ENCODE data around the gene ZSCAN12. TPM values are rescaled to one million over a fixed set of nuclear protein-coding genes. Genes with fewer than 3 reads are reported as not detected.
"Not testable (repeated sequence)": the region's sequence is repeated elsewhere in the genome, so short reads cannot be mapped to it uniquely, and the experiment has no call there.

The ZSCAN12 gene
- 17.0 TPM for polyA plus RNA-seq (ENCODE audit: insufficient read length)
- long read RNA-seq, donor 1, full-length matches to known transcripts, result 1 of 1 reads
- long read RNA-seq, donor 1, partial matches to known transcripts, result 0 of 1 reads
- long read RNA-seq, donor 1, other reads (novel, unspliced or antisense), result 0 of 1 reads
- long read RNA-seq, donor 2, full-length matches to known transcripts, result 2 of 8 reads
- long read RNA-seq, donor 2, partial matches to known transcripts, result 6 of 8 reads
- long read RNA-seq, donor 2, other reads (novel, unspliced or antisense), result 0 of 8 reads
- long read RNA-seq, donor 3, result 0 reads
- long read RNA-seq, donor 4, result 0 reads
- long read RNA-seq, donor 5, partial matches to known transcripts, result 0 of 1 reads
- long read RNA-seq, donor 5, other reads (novel, unspliced or antisense), result 0 of 1 reads
- long read RNA-seq, donor 6, partial matches to known transcripts, result 0 of 1 reads
- long read RNA-seq, donor 6, other reads (novel, unspliced or antisense), result 0 of 1 reads
- long read RNA-seq, donor 7, partial matches to known transcripts, result 0 of 2 reads
- long read RNA-seq, donor 7, other reads (novel, unspliced or antisense), result 0 of 2 reads
- long read RNA-seq, donor 8, partial matches to known transcripts, result 0 of 1 reads
- long read RNA-seq, donor 8, other reads (novel, unspliced or antisense), result 0 of 1 reads

DNA sequence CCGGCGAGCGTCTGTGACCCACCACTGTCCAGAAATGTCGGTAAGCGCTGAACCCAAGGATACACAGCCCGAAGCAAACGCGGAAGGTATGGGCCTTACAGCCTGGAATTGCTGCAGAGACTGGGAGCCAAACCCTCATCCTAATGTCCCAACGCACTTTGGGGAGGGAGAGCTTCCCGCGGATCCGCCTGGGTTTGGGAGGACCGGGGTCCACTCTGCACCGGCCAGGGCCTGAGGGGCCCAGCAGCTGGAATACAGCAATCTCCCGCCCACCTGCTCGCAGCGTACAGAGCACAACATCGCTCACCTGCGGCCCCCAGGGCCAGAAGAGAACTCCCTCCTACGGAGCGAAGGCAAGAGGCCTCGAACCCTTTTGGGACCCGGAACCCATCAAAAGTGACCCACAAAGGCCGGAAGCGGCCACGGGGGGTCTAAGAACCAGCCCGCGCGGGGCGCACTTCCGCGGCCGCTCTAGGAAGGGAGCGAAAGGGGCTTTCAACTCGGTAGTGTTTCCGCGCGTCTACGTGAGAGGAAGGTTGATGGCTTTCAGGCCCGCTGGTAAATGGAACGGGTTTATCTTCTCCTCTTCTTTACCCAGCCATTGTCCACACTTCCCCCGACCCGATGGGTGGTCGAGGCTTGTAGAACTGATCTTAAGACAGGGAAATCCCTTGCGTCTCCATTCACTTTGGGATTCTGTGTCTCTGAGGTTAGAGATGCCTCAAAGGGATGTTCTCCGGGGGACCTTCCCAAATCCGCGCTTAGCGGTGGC is at the start of gene ZSCAN12:
Gene ZSCAN12, minus strand, starts transcription at position 398 of the 772 bp plus-strand sequence. CDS start 1,342 bp downstream, outside the sequence.
- peak; percentile 90 for DNase-seq

DNA sequence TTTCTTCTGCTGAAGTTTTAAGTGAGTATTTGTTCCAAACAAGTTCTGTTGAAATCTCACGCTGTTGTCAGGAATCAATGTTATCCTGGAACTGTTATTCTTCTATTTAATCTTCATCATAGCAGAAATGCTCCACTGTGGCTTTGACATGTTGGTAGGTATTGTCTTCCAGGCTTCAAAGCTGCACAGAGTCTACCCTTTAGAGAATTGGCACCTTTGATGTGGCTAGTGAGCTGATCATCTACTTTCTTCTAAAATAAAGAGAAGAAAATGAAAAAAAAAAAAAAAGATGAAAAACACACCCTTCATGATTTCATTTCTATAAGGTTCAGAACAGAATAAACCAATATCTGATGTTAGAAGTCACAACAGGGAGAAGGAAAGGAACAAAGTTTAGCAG is 49.5 kb upstream of the ZSCAN12 start:
- DNase-seq, result no peak

DNA sequence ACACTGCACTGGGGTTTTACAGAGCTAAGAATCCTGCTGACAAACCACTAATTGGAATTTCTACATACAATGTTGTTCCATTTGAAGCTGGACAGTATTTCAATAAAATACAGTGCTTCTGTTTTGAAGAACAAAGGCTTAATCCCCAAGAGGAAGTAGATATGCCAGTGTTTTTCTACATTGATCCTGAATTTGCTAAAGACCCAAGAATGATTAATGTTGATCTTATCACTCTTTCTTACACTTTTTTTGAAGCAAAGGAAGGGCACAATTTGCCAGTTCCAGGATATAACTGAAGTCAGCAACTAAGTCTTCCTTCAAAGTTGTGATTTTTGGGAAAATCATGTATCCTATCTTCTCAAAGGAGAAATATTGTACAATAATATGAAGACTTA is 48.0 kb upstream of the ZSCAN12 start:
- not testable (repeated sequence) for DNase-seq

DNA sequence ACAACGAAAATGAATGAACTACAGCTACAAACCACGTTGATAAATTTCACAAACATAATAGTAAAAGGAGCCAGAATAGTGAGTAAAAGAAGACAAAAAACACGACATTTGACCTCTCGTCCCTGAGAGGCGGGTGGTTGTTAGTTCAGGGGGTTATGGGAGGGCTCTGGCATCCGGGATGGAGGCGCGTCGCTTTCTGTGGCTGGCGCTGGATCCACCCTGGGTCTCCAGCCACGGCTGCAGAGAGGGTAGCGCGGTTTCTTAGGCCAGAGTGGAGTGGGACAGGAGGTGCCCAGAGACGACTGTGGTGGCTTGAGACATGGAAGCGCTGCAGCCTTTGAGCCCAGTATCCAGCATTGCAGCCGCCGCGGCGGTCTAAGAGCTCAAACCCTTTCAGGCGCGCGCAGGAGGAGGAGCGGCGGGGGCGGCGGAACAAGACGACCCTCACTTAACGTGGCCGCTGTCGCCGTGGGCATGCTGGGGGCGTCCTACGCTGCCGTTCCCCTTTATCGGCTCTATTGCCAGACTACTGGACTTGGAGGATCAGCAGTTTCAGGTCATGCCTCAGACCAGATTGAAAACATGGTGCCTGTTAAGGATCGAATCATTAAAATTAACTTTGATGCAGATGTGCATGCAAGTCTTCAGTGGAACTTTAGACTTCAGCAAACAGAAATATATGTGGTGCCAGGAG is 47.4 kb upstream of the ZSCAN12 start:
- peak; percentile 26 for DNase-seq

DNA sequence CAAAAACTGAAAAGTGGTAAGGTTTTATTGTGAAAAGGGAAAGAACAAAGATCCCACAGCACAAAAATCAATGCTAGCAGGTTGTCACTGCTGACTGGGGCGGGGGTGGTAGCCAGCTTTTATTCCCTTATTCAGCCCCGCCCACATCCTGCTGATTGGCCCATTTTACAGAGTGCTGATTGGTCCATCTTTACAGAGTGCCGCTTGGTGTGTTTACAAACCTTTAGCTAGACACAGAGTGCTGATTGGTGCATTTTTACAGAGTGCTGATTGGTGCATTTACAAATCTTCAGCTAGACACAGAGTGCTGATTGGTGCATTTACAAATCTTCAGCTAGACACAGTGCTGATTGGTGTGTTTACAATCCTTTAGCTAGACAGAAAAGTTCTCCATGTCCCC is 45.2 kb upstream of the ZSCAN12 start:
- DNase-seq, result not testable (repeated sequence)

DNA sequence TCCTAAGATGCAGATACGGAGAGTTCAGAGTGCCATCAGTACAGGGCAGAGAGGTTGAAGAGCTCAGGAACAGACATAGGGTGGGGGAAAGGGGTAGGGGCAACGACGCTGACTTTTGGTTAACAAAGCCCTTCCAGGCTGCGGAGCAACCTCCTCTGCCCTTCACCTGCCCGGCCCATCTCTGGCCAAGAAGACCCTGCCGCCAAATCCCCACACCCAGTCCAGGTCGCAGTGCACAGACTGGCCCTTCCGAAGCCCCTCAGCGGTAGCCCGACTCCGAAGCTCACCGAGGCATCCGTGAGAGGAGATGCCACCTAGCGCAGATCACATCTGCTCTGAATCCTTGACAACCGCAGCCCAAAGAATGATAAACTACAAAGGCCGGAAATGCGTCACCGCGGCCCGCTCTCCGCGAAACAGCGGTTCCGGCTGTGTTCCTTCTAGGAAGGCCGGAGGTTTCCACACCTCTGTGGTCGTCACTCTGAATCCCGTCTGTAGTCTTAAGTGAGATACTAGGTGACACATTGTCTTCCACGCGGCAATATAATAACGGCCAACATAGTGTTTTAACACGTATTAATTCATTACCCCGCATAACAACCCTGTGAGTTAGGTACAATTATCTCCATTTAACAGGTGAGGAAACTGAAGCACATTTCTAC is 43.7 kb upstream of the ZSCAN12 start, which contains the start of gene ZSCAN23:
Gene ZSCAN23, minus strand, starts transcription at position 380 of the 662 bp plus-strand sequence. CDS start 7,225 bp downstream, outside the sequence.
- peak; percentile 79 for DNase-seq

DNA sequence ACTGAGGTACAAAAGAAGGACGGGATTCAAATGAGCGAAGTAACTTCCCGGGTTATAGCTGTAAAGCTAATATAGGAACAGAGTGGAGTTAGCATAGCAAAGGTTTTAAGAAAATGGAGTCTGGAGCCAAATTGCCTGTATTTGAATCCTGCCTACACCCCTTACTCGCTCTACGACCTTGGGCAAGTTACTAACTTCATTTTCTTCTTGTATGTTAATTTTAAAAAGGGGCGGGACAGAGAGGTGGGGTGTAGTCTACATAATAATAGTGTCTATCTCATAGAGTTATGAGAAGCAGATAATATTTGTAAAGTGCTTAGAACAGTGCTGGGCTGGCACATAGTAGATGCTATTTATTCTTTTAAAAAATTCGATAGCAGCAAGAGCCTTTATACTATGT is 43.0 kb upstream of the ZSCAN12 start:
- no peak for DNase-seq

DNA sequence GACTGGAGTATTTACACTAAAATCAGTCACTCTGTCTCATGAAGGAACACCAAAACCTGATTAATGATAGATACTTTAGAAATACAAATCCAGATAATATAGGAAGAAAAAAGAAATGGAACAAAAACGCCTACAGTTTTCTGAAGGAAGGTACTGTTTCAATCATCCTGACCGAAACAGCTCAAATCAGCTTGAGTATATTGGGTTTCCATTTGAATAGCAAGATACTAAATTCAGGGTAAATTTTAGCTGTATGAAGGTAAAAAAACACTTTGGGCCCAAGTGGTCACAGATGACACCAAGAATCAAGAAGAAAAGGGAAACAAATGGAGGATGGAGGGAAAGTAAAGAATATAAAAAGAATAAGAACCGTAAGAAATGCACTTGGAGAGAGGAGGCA is 36.9 kb upstream of the ZSCAN12 start:
- no peak for DNase-seq

DNA sequence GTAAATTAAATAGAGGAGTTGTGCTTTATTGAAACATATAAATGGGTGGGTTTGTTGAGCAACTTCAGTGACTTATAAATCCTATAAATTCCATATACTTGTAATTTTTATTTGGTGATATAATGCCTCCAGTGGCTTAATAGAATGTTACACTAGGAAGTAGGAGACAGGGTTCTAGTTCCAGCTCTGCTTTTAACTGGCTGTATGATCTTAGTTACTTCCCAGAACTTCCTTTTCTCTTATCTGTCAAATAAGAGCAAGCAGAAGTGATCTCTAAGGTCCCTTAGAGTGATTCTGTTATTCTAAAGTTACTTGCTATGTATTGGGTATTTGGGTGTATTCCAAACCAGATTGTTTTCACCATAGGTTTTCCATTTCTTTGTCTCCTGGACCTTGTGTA is 33.6 kb upstream of the ZSCAN12 start:
- DNase-seq, result no peak

DNA sequence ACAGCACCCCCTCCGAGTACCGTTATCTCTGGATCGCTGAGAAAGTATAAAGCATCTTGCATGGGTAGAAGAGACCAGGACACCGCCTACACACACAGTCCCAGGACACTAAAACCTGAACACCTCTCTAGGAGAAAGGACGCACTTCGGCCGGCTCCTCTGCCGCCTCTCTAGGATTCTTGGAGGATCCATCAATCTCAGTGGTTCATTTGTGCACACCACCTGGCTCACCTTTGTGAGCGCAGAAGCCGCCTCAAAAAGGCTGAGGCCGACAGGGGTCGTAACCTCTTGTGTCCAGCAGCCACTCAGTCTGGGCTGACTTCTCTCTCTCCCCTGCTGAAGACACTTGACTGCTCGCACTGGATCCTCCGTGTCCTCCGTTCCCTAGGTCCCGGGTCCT is 30.2 kb upstream of the ZSCAN12 start:
- DNase-seq, result no peak

DNA sequence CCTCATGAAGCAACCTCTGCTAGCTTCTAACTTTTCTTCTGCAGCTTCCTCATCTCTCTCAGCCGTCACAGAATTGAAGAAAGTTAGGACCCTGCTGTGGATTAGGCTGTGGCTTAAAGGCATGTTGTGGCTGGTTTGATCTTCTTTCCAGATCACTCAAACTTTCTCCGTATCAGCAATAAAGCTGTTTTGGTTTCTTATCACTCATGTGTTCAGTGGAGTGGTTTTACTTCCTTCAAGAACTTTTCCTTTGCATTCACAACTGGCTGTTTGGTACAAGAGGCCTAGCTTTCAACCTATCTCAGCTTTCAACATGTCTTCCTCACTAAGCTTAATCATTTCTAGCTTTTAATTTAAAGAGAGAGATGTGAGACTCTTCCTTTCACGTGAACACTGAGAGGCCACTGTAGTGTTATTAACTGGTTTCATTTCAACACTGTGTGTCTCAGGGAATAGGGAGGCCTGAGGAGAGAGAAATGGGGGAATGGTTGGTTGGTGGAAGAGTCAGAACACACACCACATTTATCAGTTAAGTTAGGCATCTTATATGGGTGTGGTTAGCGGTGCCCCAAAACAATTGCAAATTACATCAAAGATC is 26.5 kb upstream of the ZSCAN12 start:
- DNase-seq, result no peak

DNA sequence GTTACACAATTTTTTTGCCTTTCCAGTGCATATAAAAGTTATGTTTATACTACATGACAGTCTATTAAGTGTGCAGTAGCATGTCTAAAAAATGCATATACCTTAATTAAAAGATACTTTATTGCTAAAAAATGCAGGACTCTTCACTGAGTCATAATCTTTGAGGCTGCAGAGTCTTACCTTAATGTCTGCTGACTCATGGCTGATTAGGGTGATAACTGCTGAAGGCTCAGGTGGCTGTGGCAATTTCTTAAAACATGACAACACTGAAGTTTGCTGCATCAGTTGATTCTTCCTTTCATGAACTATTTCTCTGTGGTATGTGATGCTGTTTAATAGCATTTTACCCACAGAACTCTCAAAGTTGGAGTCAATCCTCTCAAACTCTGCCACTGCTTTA is 24.6 kb upstream of the ZSCAN12 start:
- DNase-seq, result no peak

DNA sequence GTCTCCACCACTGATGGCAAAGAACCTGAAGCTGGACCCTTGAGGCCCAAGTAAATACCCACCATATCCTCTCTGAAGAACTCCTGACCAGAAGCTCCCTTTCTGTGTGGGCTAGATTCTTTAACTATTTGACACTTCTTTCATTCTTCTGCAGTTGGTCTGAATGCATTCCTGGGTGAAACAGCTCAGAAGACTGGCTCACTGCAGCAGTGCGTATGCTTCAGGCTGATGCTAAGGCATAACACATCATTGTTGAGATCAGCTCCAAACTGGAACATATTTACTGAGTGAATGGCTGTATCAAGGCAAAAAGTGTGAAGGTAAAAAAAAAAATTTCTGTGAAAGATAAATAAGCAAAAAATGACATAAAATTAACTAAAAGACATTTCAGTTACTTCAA is 24.0 kb upstream of the ZSCAN12 start:
- no peak for DNase-seq

DNA sequence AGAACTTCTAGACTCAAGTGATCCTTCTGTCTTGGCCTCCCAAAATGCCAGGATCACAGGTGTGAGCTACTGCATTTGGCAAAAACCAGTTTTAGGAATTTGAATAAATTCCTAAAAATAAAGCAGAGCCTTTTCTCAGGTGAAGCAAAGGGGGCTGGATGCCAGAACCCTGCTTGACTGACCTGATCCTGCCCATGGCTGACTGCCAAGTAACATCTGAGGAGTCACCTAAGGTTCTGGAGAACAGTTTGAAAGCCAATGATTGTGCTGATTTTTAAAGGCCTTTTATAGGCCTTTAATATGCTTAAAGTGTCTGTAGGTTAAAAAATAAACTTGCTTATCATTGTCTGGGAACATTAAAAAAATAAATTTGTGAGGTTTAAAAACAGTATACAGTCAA is 14.1 kb upstream of the ZSCAN12 start:
- DNase-seq, result no peak

DNA sequence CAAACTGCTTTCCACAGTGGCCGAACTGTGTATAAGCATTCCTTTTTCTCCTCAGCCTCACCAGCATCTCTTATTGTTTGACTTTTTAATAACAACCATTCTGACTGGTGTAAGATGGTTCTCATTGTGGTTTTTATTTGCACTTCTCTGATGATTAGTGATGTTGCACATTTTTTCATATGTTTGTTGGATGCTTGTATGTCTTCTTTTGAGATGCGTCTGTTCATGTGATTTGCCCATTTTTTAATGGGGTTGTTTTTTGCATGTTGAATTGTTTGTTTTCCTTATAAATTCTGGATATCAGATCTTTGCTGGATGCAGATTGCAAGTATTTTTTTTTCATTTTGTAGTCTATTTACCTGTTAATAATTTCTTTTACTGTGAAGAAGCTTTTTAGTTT is 11.2 kb upstream of the ZSCAN12 start:
- no peak for DNase-seq

DNA sequence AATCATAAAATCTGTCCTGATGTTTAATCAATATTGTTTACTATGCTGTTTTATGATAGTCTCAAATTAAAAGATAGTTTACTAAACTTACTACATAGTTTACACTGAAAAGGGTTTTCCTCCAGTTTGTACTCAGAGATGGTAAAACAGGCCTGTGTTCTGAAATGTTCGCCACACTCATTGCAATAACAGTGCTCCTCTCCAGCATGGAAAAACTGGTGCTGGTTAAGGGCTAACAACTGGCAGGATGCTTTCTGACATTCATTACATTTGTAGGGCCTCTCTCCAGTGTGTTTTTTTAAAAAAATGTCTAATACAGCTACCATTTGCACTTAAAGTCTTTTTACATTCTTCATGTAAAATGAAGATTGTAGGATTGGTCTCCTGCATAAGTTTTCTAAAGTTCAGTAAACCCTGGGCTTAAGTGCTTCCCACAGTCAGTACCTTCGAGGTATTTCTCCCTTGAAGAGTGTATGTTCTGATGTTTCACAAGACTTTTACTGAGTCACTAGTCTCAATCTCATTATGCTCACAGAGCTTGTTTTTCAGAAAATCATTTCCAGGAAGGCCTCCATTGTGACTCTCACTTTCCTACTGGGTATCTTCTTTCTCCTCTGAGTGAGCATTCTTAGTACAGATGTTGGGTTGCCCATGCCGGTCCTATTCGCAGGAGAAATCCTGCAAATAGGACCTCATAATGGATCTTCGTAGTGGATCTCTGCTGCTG is 8.7 kb upstream of the ZSCAN12 start:
- no peak for DNase-seq

DNA sequence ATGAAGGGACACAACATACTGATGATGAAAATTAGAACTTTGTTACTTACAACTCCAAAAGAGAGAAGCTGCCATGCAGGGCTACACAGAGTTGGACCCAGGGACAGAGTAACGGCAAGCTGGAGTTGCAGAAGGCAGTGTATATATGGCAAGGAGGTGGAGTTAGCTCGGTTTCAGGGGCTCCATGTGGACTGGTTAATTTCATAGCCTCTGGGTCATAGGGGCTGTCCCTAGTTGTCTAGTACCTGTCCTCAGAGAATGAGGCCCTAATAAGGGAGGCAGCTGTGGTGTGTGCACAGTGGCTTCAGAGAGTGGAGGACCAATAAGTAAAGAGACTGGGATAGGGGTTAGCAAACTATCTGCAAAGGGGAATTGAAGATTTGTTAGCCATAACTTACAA is 7.9 kb upstream of the ZSCAN12 start:
- no peak for DNase-seq

DNA sequence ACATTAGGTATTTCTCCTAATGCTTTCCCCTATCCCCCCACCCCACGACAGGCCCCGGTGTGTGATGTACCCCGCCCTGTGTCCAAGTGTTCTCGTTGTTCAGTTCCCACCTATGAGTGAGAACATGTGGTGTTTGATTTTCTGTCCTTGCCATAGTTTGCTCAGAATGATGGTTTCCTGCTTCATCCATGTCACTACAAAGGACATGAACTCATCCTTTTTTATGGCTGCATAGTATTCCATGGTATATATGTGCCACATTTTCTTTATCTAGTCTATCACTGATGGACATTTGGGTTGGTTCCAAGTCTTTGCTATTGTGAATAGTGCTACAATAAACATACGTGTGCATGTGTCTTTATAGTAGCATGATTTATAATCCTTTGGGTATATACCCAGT is 4.4 kb upstream of the ZSCAN12 start:
- DNase-seq, result not testable (repeated sequence)

DNA sequence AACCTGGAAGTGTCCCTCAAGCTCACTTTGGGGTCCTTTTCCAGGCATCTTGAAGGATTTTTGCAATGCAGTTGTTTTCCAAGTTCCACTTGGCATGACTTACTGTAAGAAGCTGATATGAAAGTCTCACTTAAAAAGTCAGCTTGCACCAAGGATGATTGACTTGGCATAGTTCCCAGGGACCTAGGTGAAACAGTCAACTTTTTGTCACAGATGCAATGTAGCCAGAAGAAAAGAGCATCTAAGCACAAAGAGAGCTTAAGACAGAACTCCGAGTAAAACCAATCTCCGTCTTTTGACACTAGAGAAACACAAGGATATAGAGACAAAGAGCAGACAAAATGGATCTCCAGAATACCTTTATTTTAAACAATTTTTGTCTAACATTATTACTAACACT is 2.6 kb upstream of the ZSCAN12 start:
- no peak for DNase-seq

DNA sequence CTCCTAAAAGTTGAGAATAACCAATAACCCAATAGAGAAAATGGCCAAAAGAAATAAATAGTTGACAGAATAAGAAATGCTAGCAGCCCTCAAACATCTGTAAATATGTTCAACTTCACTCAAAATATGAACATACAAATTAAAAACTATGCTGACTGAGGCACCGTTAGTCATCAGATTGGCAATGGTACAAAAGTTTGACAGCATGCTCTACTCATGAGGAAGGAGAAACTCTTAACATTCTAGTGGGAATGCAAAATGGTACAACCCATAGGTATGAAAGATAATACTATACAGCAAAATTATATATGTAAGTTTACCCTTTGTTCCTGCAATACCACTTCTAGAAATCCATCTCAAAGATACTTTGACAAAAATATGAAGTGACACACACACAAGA is 1.6 kb upstream of the ZSCAN12 start:
- DNase-seq, result no peak

DNA sequence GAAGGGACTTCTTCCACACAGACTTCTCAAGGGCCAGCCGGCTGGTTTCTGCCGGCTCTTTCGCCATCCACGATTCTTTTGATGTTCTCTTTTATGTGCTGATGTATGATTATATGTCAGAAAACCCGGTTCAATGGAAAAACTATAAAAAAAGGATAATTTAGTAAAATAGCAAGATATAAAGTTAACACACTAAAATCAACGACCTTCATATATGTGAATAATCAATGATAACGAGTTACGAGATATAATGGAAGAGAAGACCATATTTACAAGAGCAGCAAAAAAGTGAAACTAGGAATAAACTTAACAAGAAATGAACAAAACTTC is 540 bp upstream of the ZSCAN12 start:
- DNase-seq, result no peak

Data from left kidney (tissue), 8 donors.